Fibroblast of the aortic adventitia (primary cell): ENCODE results near the gene RUNX1. TPM values are rescaled to one million over a fixed set of nuclear protein-coding genes. Genes with fewer than 3 reads are reported as not detected.

Source experiments
- DNase-seq: peaks from one replicate; pipeline ENCODE4 v3.0.0-alpha.2; 2010; ENCODE audit warnings: low read depth
- H3K4me3 ChIP-seq: 2 replicates; pipeline ENCODE4 v1.5.1; 2011; ENCODE audit warnings: low read depth, mild to moderate bottlenecking, control low read depth, low read length, moderate library complexity
- total RNA-seq: library from RNA; depleted of rRNA; stranded (reverse); fragments of >200 nt; gene quantifications from 2 replicates; pipeline ENCODE4 v1.2.3, GENCODE V29; 2012; ENCODE audit warnings: low replicate concordance
- TF ChIP-seq, protein P1 (sequence below): IDR thresholded peaks from 2 replicates; pipeline ENCODE4 v1.5.1; 2011; ENCODE audit warnings: mild to moderate bottlenecking, low read length, control low read depth, inconsistent platforms; ENCODE audit not compliant: insufficient read depth

Gene RUNX1
- total RNA-seq, 1 donor, result 28.0 TPM

DNA sequence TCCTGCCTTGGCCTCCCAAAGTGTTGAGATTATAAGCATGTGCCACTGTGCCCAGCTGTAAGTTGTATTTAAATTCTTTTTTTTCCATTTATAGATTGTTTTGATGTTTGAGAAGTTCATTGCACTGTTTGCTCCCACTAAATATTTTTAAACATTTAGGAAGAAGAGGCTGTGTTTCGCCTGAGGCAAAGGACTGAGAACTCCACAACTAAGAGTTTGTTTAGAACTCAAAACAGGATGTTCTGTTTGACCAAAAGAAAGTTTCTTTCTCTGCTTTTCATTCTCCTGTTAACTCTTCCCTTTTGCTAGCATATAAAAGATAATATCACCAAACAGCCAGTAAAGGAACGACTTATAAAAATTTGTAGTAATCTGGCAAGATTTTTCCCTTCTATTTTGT is 87.0 kb downstream of the RUNX1 start:
- TF ChIP-seq, protein P1, sequence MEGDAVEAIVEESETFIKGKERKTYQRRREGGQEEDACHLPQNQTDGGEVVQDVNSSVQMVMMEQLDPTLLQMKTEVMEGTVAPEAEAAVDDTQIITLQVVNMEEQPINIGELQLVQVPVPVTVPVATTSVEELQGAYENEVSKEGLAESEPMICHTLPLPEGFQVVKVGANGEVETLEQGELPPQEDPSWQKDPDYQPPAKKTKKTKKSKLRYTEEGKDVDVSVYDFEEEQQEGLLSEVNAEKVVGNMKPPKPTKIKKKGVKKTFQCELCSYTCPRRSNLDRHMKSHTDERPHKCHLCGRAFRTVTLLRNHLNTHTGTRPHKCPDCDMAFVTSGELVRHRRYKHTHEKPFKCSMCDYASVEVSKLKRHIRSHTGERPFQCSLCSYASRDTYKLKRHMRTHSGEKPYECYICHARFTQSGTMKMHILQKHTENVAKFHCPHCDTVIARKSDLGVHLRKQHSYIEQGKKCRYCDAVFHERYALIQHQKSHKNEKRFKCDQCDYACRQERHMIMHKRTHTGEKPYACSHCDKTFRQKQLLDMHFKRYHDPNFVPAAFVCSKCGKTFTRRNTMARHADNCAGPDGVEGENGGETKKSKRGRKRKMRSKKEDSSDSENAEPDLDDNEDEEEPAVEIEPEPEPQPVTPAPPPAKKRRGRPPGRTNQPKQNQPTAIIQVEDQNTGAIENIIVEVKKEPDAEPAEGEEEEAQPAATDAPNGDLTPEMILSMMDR, result no peak
- DNase-seq, result no peak
- no peak overlapping the region for H3K4me3 ChIP-seq

DNA sequence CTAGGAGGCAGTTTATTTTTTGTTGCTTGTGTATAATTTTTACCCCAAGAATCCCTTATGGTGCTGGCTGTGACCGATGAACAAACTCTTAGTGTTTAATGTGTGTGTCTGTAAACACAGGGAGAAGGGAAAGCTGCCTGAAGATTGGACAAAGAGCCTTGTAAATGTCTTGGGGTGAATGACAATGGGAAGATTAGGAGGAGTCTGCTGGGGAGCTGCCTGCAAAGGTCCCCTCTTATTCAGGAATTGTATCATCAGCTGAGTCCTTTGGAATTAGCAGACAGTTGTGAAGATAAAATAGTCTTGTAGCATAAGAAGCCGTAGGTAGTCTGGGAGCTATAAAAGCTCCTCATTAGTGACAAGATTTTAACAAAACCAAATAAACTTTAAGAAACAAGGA is 88.4 kb downstream of the RUNX1 start:
- H3K4me3 ChIP-seq, result no peak overlapping the region
- no peak for DNase-seq
- TF ChIP-seq, protein P1, result no peak

DNA sequence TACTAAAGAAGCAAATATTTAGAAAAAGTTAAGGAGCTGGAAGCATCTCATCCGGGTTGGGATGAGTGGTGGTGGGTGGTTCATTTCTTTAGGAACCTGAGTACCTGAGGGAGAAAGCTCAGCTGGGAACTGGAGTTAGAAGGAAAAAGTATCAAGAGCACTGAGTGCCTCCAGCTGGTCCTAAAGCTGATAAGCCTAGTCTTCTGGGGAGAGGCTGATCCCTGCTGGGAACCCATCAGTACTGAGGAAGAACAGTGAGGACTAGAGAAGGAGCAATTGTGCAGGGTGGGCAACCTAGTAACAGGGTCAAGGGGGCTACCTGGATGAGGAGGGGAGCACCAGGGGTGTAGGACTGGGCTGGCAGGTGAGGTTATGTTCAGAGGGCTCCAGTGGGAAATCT is 89.5 kb downstream of the RUNX1 start:
- DNase-seq, result no peak
- TF ChIP-seq, protein P1, result no peak
- no peak overlapping the region for H3K4me3 ChIP-seq

DNA sequence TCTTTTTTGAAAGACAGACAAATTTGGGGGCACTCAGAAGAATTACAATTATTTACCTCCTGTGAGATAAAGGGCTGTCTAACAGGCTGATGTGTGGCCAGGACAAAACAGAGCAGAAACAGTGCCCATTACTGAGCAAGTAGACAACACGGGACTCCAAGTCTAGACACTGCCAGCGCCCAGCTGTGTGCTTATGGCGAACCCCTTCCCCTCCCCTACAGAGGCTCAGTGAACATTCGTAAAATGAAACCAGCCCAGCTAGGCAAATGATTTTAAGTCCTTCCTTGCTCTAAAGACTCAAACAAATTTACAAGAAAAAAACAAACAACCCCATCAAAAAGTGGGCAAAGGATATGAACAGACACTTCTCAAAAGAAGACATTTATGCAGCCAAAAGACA is 91.1 kb downstream of the RUNX1 start:
- DNase-seq, result no peak
- TF ChIP-seq, protein P1, result no peak
- no peak overlapping the region for H3K4me3 ChIP-seq

DNA sequence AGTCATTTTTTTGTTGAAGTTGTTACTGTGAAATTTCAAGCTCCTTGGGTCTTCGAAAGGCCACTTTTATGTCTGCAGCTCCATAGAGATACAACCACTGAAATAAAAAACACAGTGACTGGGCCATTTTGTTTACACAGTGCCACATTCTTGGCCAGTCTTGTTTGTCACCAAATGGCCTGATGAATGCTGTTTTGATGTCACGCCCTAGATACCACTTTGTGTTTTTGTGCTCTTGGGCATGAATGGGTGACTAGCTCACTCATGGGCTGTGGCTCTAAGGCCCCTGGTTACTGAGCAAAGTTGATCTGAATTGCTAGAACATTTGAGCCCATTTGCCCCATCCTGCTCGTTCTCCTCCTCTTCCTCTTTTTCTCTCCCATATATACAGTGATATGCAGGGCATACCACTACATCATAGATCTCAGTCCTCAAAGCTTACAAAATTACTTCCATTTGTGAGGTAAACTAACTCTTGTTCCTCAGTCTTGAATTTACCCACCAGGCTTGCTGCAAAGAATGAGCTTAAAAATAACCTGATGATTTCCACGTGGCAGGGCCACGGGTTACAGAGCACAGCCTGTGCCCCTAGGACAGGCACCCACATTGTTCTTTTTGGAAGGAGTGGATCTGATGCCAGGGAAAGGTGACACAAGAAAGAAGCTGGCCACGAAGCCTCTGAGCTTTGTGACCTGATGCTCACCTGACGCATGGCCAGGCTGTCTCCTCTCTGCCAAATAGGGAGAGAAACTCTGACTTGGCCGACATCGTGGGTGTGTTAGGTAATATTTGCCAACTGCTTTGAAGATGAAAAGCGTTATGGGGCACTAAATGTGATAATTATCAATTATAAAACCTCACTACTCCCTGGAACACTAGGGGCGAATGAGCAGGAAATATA is 92.4 kb downstream of the RUNX1 start:
- DNase-seq, result no peak
- TF ChIP-seq, protein P1, result no peak
- H3K4me3 ChIP-seq, result no peak overlapping the region

DNA sequence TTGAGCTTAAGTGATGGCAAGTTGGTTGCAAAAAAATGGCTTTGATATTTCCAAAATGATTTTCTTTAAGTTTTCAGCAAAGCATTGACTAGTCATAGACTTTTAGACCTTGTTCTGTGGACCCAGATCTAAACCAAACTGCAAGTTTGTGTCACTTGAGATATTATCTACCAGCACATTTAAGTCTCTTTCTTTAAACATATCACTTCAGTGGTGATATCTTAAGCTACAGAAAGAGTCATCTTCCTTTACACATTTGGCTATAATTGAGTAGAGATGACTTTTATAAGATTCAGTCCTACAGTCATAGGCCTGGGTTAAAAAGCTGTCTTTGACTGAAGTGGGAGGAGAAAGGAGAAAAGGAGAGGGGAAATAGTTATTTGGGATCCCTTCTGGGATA is 95.2 kb downstream of the RUNX1 start:
- TF ChIP-seq, protein P1, result no peak
- no peak for DNase-seq
- no peak overlapping the region for H3K4me3 ChIP-seq
